Sigmoid colon (tissue), 7 donors: ENCODE data around the gene TMPRSS6. TPM values are rescaled to one million over a fixed set of nuclear protein-coding genes. Genes with fewer than 3 reads are reported as not detected.

Experiments
- DNase-seq: peaks from one replicate; pipeline ENCODE4 v3.0.0-alpha.2; 2019
- H3K27ac ChIP-seq, 4 donors: fragments of 200-600 bp; sonication (generic); one replicate each; pipeline ENCODE4 v1.5.1; 2016 to 2019; ENCODE audit warnings: mild to moderate bottlenecking in 1 of 4
- H3K27me3 ChIP-seq, 3 donors: fragments of 200-600 bp; sonication (generic); one replicate each; pipeline ENCODE4 v1.5.1; 2019; ENCODE audit warnings: mild to moderate bottlenecking in 1 of 3
- H3K36me3 ChIP-seq, 4 donors: fragments of 200-600 bp; sonication (generic); one replicate each; pipeline ENCODE4 v1.5.1; 2016 to 2019
- H3K4me1 ChIP-seq, 4 donors: fragments of 200-600 bp; sonication (generic); one replicate each; pipeline ENCODE4 v1.5.1; 2017 to 2019
- H3K4me3 ChIP-seq, 4 donors: fragments of 200-600 bp; sonication (generic); one replicate each; pipeline ENCODE4 v1.5.1; 2017 to 2019; ENCODE audit warnings: mild to moderate bottlenecking in 2 of 4, moderate library complexity in 1 of 4
- H3K9me3 ChIP-seq, 4 donors: fragments of 200-600 bp in 3 of 4; sonication (generic) in 3 of 4; one replicate each; pipeline versions ENCODE4 v1.5.1 to v1.6.1; 2013 to 2019
- EP300 ChIP-seq, 4 donors: sonication (generic); formaldehyde crosslinking; IDR thresholded peaks; one replicate each; pipeline ENCODE4 v1.6.1; 2017; ENCODE audit warnings: antibody characterized with exemption in 4 of 4
- POLR2A ChIP-seq, 2 donors: fragments of 450-650 bp; IDR thresholded peaks; one replicate each; pipeline ENCODE4 v1.6.1; 2016; ENCODE audit warnings: antibody characterized with exemption in 2 of 2, mild to moderate bottlenecking in 2 of 2, moderate library complexity in 2 of 2
- POLR2AphosphoS5 ChIP-seq, 4 donors: sonication (generic); formaldehyde crosslinking; IDR thresholded peaks; one replicate each; pipeline ENCODE4 v1.6.1; 2017; ENCODE audit warnings: antibody characterized with exemption in 4 of 4
- WGBS, 2 donors: extraction: QIAGEN DNeasy Blood & Tissue Kit; methylation state at CpG; one replicate each; pipeline ENCODE4 v1.1.7; 2013; 5-methylcytosine and 5-hydroxymethylcytosine counted together
- intact Hi-C: fragments of 100-400 bp; cut with DNase I; formaldehyde crosslinking; loops from one replicate; pipeline ENCODE4 v1.15.1; 2023
- polyA plus RNA-seq, 3 donors: library from polyadenylated mRNA; stranded (reverse); fragments of 200-250 nt; gene quantifications; one replicate each; pipeline ENCODE4 v1.2.3, GENCODE V29; 2013
- total RNA-seq, 4 donors: library from RNA; depleted of rRNA; stranded (reverse); fragments of >200 nt; gene quantifications; one replicate each; pipeline ENCODE4 v1.1.0, GENCODE V29; 2016
- TF ChIP-seq, protein P1 (sequence below), 4 experiments: fragments of 450-650 bp in 3 of 4; fragments of 200-600 bp in 1 of 4; IDR thresholded peaks; one replicate each; pipeline ENCODE4 v1.5.1; 2016 to 2019; ENCODE audit warnings: antibody characterized with exemption in 4 of 4, mild to moderate bottlenecking in 3 of 4, moderate library complexity in 2 of 4
- donor health status: healthy with polysubstance abuse.
- donor health status: Bipolar disorder and iron deficiency.
- donor health status: healthy.

TMPRSS6 gene
- total and polyA plus RNA-seq, 7 donors: 0.79 to 1.8 TPM; not detected in 5

DNA sequence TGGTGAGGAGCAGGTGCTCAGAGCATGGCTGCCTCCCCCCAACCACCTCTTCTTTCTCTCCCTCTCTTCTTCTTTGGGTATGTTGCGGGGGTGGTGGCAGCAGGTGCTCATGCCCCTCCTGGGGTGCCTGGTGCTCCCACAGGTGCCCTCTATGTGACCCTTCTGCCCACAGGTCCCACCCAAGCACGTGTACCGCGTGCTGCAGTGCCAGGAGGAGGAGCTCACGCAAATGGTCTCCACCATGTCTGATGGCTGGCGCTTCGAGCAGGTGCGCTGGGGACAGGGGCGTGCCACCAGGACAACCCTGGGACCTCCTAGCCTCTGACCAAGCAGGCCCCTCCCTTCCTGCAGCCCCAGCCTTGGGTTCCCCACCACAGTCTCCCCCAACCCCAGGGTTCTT, 52.3 kb downstream of the TMPRSS6 start:
- Histone ChIP-seq H3K36me3 (peaks cover 0 to 79% (median 27%) of the 10 kb centered on the region in 4 donors), H3K4me3 (no peak overlapping the region), H3K9me3 (no peaks in the 10 kb centered on the region), H3K4me1 (peaks cover 0 to 15% (median 7%) of the 10 kb centered on the region in 4 donors), H3K27ac (no peak overlapping the region), H3K27me3 (no peaks in the 10 kb centered on the region)
- WGBS, 2 donors: 84 to 86% methylated on average over 9 of the region's 9 CpGs
- intact Hi-C loops: loop anchor here (10.0 kb wide), 1 partner anchor 202 kb away; no protein-coding TSS in a partner anchor
- TF ChIP-seq POLR2A (IDR thresholded peaks at IDR 0.05): no peak
- TF ChIP-seq, protein P1, sequence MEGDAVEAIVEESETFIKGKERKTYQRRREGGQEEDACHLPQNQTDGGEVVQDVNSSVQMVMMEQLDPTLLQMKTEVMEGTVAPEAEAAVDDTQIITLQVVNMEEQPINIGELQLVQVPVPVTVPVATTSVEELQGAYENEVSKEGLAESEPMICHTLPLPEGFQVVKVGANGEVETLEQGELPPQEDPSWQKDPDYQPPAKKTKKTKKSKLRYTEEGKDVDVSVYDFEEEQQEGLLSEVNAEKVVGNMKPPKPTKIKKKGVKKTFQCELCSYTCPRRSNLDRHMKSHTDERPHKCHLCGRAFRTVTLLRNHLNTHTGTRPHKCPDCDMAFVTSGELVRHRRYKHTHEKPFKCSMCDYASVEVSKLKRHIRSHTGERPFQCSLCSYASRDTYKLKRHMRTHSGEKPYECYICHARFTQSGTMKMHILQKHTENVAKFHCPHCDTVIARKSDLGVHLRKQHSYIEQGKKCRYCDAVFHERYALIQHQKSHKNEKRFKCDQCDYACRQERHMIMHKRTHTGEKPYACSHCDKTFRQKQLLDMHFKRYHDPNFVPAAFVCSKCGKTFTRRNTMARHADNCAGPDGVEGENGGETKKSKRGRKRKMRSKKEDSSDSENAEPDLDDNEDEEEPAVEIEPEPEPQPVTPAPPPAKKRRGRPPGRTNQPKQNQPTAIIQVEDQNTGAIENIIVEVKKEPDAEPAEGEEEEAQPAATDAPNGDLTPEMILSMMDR (IDR thresholded peaks at IDR 0.05): no peak
- no peak for TF ChIP-seq EP300 (IDR thresholded peaks at IDR 0.05)
- TF ChIP-seq POLR2AphosphoS5 (IDR thresholded peaks at IDR 0.05): no peak
- no peak for DNase-seq

- H3K4me1 ChIP-seq: peaks cover 0 to 22% (median 14%) of the 10 kb centered on the region in 4 donors
- H3K4me3 ChIP-seq: no peak overlapping the region
- no peaks in the 10 kb centered on the region for H3K27me3 ChIP-seq
- H3K27ac ChIP-seq: no peak overlapping the region
- DNase-seq: no peak
- 96 to 97% methylated on average over 13 of the region's 13 CpGs for WGBS, 2 donors
- TF ChIP-seq POLR2AphosphoS5 (IDR thresholded peaks at IDR 0.05) (no peak), POLR2A (IDR thresholded peaks at IDR 0.05) (no peak), EP300 (IDR thresholded peaks at IDR 0.05) (no peak)
- TF ChIP-seq, protein P1 (IDR thresholded peaks at IDR 0.05): no peak
- no peaks in the 10 kb centered on the region for H3K9me3 ChIP-seq
- peaks cover 0 to 77% (median 27%) of the 10 kb centered on the region in 4 donors for H3K36me3 ChIP-seq
- intact Hi-C loops: loop anchor here (10.0 kb wide), 1 partner anchor 201 kb away; no protein-coding TSS in a partner anchor
Measured at GRCh38 chr22:37056246-37056645, 53.3 kb downstream of the TMPRSS6 start.

DNA sequence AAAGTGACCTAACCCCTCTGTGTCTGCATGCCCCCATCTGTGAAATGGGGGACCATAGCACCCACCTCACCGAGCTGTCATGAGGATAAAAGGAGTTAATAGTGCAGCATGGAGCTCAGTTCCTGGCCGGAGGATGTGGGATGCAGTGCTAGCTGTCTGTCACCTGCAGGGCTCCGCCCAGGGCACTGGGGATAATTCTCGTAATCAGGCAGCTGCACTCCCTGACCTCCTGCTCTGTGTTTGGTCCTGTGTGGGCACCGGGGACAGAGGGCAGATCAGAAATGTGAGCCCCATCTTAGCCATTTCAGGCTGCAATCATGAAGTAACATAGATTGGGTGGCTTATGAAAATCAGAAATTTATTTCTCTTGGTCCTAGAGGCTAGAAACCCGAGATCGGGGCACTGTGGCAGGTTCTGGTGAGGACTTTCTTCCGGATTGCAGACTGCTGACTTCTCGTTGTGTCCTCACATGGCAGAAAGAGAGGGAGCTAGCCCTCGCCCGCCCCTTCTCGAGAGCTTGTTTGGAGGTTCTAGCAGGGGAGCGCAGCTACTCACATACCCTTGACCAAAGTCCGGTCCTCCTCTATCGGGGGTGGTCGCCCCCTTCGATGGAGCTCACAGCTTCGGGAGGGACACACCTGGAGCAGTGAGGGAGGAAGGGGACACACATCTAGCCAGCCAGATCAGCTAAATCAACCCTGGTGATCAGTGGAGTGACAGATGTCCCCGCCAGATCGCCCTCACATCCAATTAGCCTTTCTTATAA, 54.7 kb downstream of the TMPRSS6 start:
- Histone ChIP-seq H3K4me3 (no peak overlapping the region), H3K36me3 (peaks cover 0 to 62% (median 21%) of the 10 kb centered on the region in 4 donors), H3K27me3 (no peaks in the 10 kb centered on the region), H3K27ac (no peak overlapping the region), H3K4me1 (peaks cover 0 to 26% (median 18%) of the 10 kb centered on the region in 4 donors), H3K9me3 (no peaks in the 10 kb centered on the region)
- intact Hi-C loops: loop anchor here (10.0 kb wide), 1 partner anchor 200 kb away; no protein-coding TSS in a partner anchor
- DNase-seq: no peak
- WGBS, 2 donors: 68 to 89% methylated on average over 20 of the region's 20 CpGs
- TF ChIP-seq POLR2AphosphoS5 (IDR thresholded peaks at IDR 0.05) (no peak), EP300 (IDR thresholded peaks at IDR 0.05) (no peak), POLR2A (IDR thresholded peaks at IDR 0.05) (no peak)
- TF ChIP-seq, protein P1 (IDR thresholded peaks at IDR 0.05): no peak

GRCh38 chr22:37054056-37054395, 55.5 kb downstream of the TMPRSS6 start:
- peaks cover 0 to 26% (median 18%) of the 10 kb centered on the region in 4 donors for H3K4me1 ChIP-seq
- H3K4me3 ChIP-seq: no peak overlapping the region
- intact Hi-C loops: loop anchor here (10.0 kb wide), 1 partner anchor 199 kb away; no protein-coding TSS in a partner anchor
- no peaks in the 10 kb centered on the region for H3K27me3 ChIP-seq
- no peaks in the 10 kb centered on the region for H3K9me3 ChIP-seq
- TF ChIP-seq POLR2AphosphoS5 (IDR thresholded peaks at IDR 0.05): no peak
- TF ChIP-seq, protein P1 (IDR thresholded peaks at IDR 0.05): no peak
- no peak for TF ChIP-seq EP300 (IDR thresholded peaks at IDR 0.05)
- no peak for TF ChIP-seq POLR2A (IDR thresholded peaks at IDR 0.05)
- H3K27ac ChIP-seq: no peak overlapping the region
- 24 to 65% methylated on average over 8 of the region's 8 CpGs for WGBS, 2 donors
- peaks cover 0 to 55% (median 18%) of the 10 kb centered on the region in 4 donors for H3K36me3 ChIP-seq
- DNase-seq: no peak
